Stimulated activated CD8-positive, alpha-beta memory T cell treated with anti-CD3 and anti-CD28 coated beads, Interleukin-4, amount 100 ng/mL, for 4 hours (primary cell): ENCODE results near the gene RTKN2.
A peak's percentile ranks its signal among the peaks of the same experiment; 100 is the strongest.
"Not testable (repeated sequence)": the region's sequence is repeated elsewhere in the genome, so short reads cannot be mapped to it uniquely, and the experiment has no call there.

Experiments
- DNase-seq, 2 donors: peaks; one replicate each; pipeline ENCODE4 v3.0.0-alpha.2; 2020; ENCODE audit warnings: low read depth in 2 of 2, low spot score in 1 of 2

The RTKN2 gene

GRCh38 chr10:62259456-62259855 lies 9.2 kb downstream of the RTKN2 start:
- DNase-seq, result no peak

GRCh38 chr10:62258926-62259325 lies 9.7 kb downstream of the RTKN2 start:
- DNase-seq, result no peak

- no peak for DNase-seq
These were observed 14.9 kb downstream of the RTKN2 start for GRCh38 chr10:62253704-62254103.

GRCh38 chr10:62252051-62252450 lies 16.6 kb downstream of the RTKN2 start:
- no peak for DNase-seq

GRCh38 chr10:62250594-62251198 lies 17.9 kb downstream of the RTKN2 start:
- DNase-seq, result no peak

- DNase-seq, result no peak
These were observed 18.7 kb downstream of the RTKN2 start for GRCh38 chr10:62249957-62250356.

- no peak for DNase-seq
These were observed 20.2 kb downstream of the RTKN2 start for GRCh38 chr10:62248465-62248864.

- DNase-seq, result peak in 1 of 2 donors; percentile 9
These were observed 23.7 kb downstream of the RTKN2 start for GRCh38 chr10:62244785-62245467.

- DNase-seq, result no peak
These were observed 24.6 kb downstream of the RTKN2 start for GRCh38 chr10:62244088-62244487.

- DNase-seq, result no peak
These were observed 25.0 kb downstream of the RTKN2 start for GRCh38 chr10:62243647-62243997.

GRCh38 chr10:62242965-62243646 lies 25.5 kb downstream of the RTKN2 start:
- DNase-seq, result not testable (repeated sequence)

- not testable (repeated sequence) for DNase-seq
These were observed 27.1 kb downstream of the RTKN2 start for GRCh38 chr10:62241521-62241920.

GRCh38 chr10:62239994-62240393 lies 28.6 kb downstream of the RTKN2 start:
- no peak for DNase-seq

- no peak for DNase-seq
These were observed 29.8 kb downstream of the RTKN2 start for GRCh38 chr10:62238880-62239279.

- no peak for DNase-seq
These were observed 30.7 kb downstream of the RTKN2 start for GRCh38 chr10:62237966-62238365.

- no peak for DNase-seq
These were observed 31.1 kb downstream of the RTKN2 start for GRCh38 chr10:62237506-62237905.

GRCh38 chr10:62234077-62234605 lies 34.5 kb downstream of the RTKN2 start:
- no peak for DNase-seq

- no peak for DNase-seq
These were observed 35.1 kb downstream of the RTKN2 start for GRCh38 chr10:62233356-62234076.

- no peak for DNase-seq
These were observed 36.8 kb downstream of the RTKN2 start for GRCh38 chr10:62231805-62232204.

- no peak for DNase-seq
These were observed 37.3 kb downstream of the RTKN2 start for GRCh38 chr10:62231371-62231770.

- no peak for DNase-seq
These were observed 38.1 kb downstream of the RTKN2 start for GRCh38 chr10:62230344-62231121.
